SK-N-SH treated with all-trans-retinoic acid at 6 μM for 48 hours (cell line): Measurements from ENCODE around the gene RALGPS1.

Experiments
- ARNTL ChIP-seq: fragments of 450-650 bp; formaldehyde crosslinking; IDR thresholded peaks from 2 replicates; pipeline ENCODE4 v1.5.0; 2020; ENCODE audit warnings: low read depth, mild to moderate bottlenecking, moderate library complexity, borderline replicate concordance
- PATZ1 ChIP-seq: fragments of 250-450 bp; sonication (Bioruptor Pico); IDR thresholded peaks from 2 replicates; pipeline ENCODE4 v1.8.0; 2020; ENCODE audit warnings: mild to moderate bottlenecking, moderate library complexity, borderline replicate concordance
- POU6F1 ChIP-seq: fragments of 250-450 bp; sonication (Bioruptor Pico); IDR thresholded peaks from 2 replicates; pipeline ENCODE4 v1.8.0; 2021; ENCODE audit warnings: low read depth, mild to moderate bottlenecking, moderate library complexity, borderline replicate concordance
- RARB ChIP-seq: fragments of 250-450 bp; sonication (Bioruptor Pico); IDR thresholded peaks from 2 replicates; pipeline ENCODE4 v1.8.0; 2021; ENCODE audit warnings: mild to moderate bottlenecking, moderate library complexity
- ZFP3 ChIP-seq: fragments of 250-450 bp; sonication (Bioruptor Pico); IDR thresholded peaks from 2 replicates; pipeline ENCODE4 v1.5.0; 2020; ENCODE audit warnings: mild to moderate bottlenecking, moderate library complexity
- ZNF8 ChIP-seq: fragments of 450-650 bp; formaldehyde crosslinking; IDR thresholded peaks from 2 replicates; pipeline ENCODE4 v1.5.0; 2020; ENCODE audit warnings: mild to moderate bottlenecking, moderate library complexity

GRCh38 chr9:126983767-126984166 lies 69.2 kb downstream of the RALGPS1 start:
- TF ChIP-seq RARB (CRISPR knock-in tag) (no peak), ZNF8 (CRISPR knock-in tag) (no peak), PATZ1 (no peak), ZFP3 (CRISPR knock-in tag) (no peak), POU6F1 (no peak), ARNTL (CRISPR knock-in tag) (no peak)
